ENCODE data around the gene ENAH.

ENAH gene

GRCh38 chr1:225441314-225442122 lies 211.4 kb downstream of the ENAH start:
- no peak for DNase-seq (ENCODE audit: low read depth in 2 of 2, low spot score in 1 of 2)

- no peak for DNase-seq (ENCODE audit: low read depth in 2 of 2, low spot score in 1 of 2)
Observed at GRCh38 chr1:225440380-225441221, 212.3 kb downstream of the ENAH start.

- DNase-seq (ENCODE audit: low read depth in 2 of 2, low spot score in 1 of 2) = no peak
Observed at GRCh38 chr1:225437710-225438437, 215.0 kb downstream of the ENAH start.
